Parathyroid adenoma (tissue), 2 donors: Measurements from ENCODE around the gene KDM7A.

Experiments used
- H2AFZ ChIP-seq: fragments of 300-600 bp; sonication (generic); one replicate; pipeline ENCODE4 v1.7.0; 2017; ENCODE audit warnings: antibody characterized with exemption, mild to moderate bottlenecking
- H3K27ac ChIP-seq: fragments of 300-600 bp; sonication (generic); one replicate; pipeline ENCODE4 v1.7.0; 2017
- H3K27me3 ChIP-seq: fragments of 300-600 bp; sonication (generic); one replicate; pipeline ENCODE4 v1.7.0; 2017; ENCODE audit warnings: low read length; ENCODE audit not compliant: control insufficient read depth, insufficient read depth
- H3K36me3 ChIP-seq: fragments of 300-600 bp; sonication (generic); one replicate; pipeline ENCODE4 v1.7.0; 2017; ENCODE audit warnings: low read length; ENCODE audit not compliant: control insufficient read depth, insufficient read depth
- H3K4me1 ChIP-seq: fragments of 300-600 bp; sonication (generic); one replicate; pipeline ENCODE4 v1.7.0; 2017; ENCODE audit warnings: control low read depth
- H3K4me2 ChIP-seq: fragments of 300-600 bp; sonication (generic); one replicate; pipeline ENCODE4 v1.7.0; 2017; ENCODE audit warnings: low read length
- H3K4me3 ChIP-seq: fragments of 300-600 bp; sonication (generic); one replicate; pipeline ENCODE4 v1.7.0; 2017; ENCODE audit warnings: low read depth, low read length
- H3K79me2 ChIP-seq: fragments of 300-600 bp; sonication (generic); one replicate; pipeline ENCODE4 v1.7.0; 2017; ENCODE audit warnings: control low read depth
- H3K9ac ChIP-seq: fragments of 300-600 bp; sonication (generic); one replicate; pipeline ENCODE4 v1.7.0; 2017; ENCODE audit warnings: mild to moderate bottlenecking
- H3K9me3 ChIP-seq: fragments of 300-600 bp; sonication (generic); one replicate; pipeline ENCODE4 v1.7.0; 2017; ENCODE audit warnings: low read length; ENCODE audit not compliant: control insufficient read depth
- CTCF ChIP-seq: fragments of 300-600 bp; sonication (generic); IDR thresholded peaks from one replicate; pipeline ENCODE4 v1.7.0; 2017; ENCODE audit warnings: antibody characterized with exemption, mild to moderate bottlenecking
- donor health status: primary hyperparathyroidism.

The KDM7A gene

GRCh38 chr7:140074780-140075179 is 102.0 kb downstream of the KDM7A start:
- H3K79me2 ChIP-seq: no peaks in the 10 kb centered on the region
- H3K4me3 ChIP-seq: no peak overlapping the region
- H3K4me2 ChIP-seq: no peak overlapping the region
- H2AFZ ChIP-seq: no peak overlapping the region
- H3K36me3 ChIP-seq: no peaks in the 10 kb centered on the region
- H3K4me1 ChIP-seq: no peaks in the 10 kb centered on the region
- H3K27ac ChIP-seq: no peak overlapping the region
- no peaks in the 10 kb centered on the region for H3K9me3 ChIP-seq
- no peak overlapping the region for H3K9ac ChIP-seq
- TF ChIP-seq CTCF: no peak
- H3K27me3 ChIP-seq: no peaks in the 10 kb centered on the region

GRCh38 chr7:140070546-140070945 is 106.2 kb downstream of the KDM7A start:
- Histone ChIP-seq H3K79me2 (no peaks in the 10 kb centered on the region), H3K4me1 (no peaks in the 10 kb centered on the region), H3K9me3 (no peaks in the 10 kb centered on the region), H3K9ac (no peak overlapping the region), H3K4me2 (no peak overlapping the region), H3K36me3 (no peaks in the 10 kb centered on the region), H2AFZ (no peak overlapping the region), H3K27ac (no peak overlapping the region), H3K4me3 (no peak overlapping the region), H3K27me3 (no peaks in the 10 kb centered on the region)
- no peak for TF ChIP-seq CTCF

- Histone ChIP-seq H2AFZ (no peak overlapping the region), H3K9me3 (no peaks in the 10 kb centered on the region), H3K27me3 (no peaks in the 10 kb centered on the region), H3K4me1 (no peaks in the 10 kb centered on the region), H3K36me3 (no peaks in the 10 kb centered on the region), H3K79me2 (no peaks in the 10 kb centered on the region), H3K9ac (no peak overlapping the region), H3K4me2 (no peak overlapping the region), H3K4me3 (no peak overlapping the region), H3K27ac (no peak overlapping the region)
- no peak for TF ChIP-seq CTCF
These were observed 107.4 kb downstream of the KDM7A start for GRCh38 chr7:140069298-140069949.

- no peak for TF ChIP-seq CTCF
- no peaks in the 10 kb centered on the region for H3K79me2 ChIP-seq
- no peak overlapping the region for H3K4me2 ChIP-seq
- H3K27me3 ChIP-seq: no peaks in the 10 kb centered on the region
- H2AFZ ChIP-seq: no peak overlapping the region
- no peaks in the 10 kb centered on the region for H3K4me1 ChIP-seq
- no peak overlapping the region for H3K27ac ChIP-seq
- H3K36me3 ChIP-seq: no peaks in the 10 kb centered on the region
- H3K9ac ChIP-seq: no peak overlapping the region
- H3K4me3 ChIP-seq: no peak overlapping the region
- no peaks in the 10 kb centered on the region for H3K9me3 ChIP-seq
These were observed 108.8 kb downstream of the KDM7A start for GRCh38 chr7:140068033-140068432.

GRCh38 chr7:140067052-140067451 is 109.7 kb downstream of the KDM7A start:
- Histone ChIP-seq H3K27ac (no peak overlapping the region), H2AFZ (no peak overlapping the region), H3K27me3 (no peaks in the 10 kb centered on the region), H3K4me2 (no peak overlapping the region), H3K79me2 (no peaks in the 10 kb centered on the region), H3K9ac (no peak overlapping the region), H3K36me3 (no peaks in the 10 kb centered on the region), H3K9me3 (no peaks in the 10 kb centered on the region), H3K4me1 (no peaks in the 10 kb centered on the region), H3K4me3 (no peak overlapping the region)
- no peak for TF ChIP-seq CTCF
